ENCODE data around the gene MAST3. TPM values are rescaled to one million over a fixed set of nuclear protein-coding genes. Genes with fewer than 3 reads are reported as not detected.

MAST3 gene
- total and polyA plus RNA-seq, 2 of the 13 experiments (the other 11 are each of a cell fraction or from before 2014, with no cell fraction given), result 4.1 to 4.6 TPM

GRCh38 chr19:18153556-18154134 is 56.1 kb downstream of the MAST3 start (continued):
- TF ChIP-seq REXO4 (CRISPR knock-in tag; IDR thresholded peaks at IDR 0.05; ENCODE audit: borderline replicate concordance) (no peak), MTF2 (CRISPR knock-in tag; IDR thresholded peaks at IDR 0.05; ENCODE audit: borderline replicate concordance) (no peak), ZNF605 (CRISPR knock-in tag; IDR thresholded peaks at IDR 0.05) (0 out of 2 replicates have a peak, but pooled peaks have one; percentile 18), HOXA3 (CRISPR knock-in tag; IDR thresholded peaks at IDR 0.05) (no peak), FOXP1 (IDR thresholded peaks at IDR 0.05) (no peak), FOXP1 (CRISPR knock-in tag; IDR thresholded peaks at IDR 0.05) (no peak), ZNF792 (CRISPR knock-in tag; IDR thresholded peaks at IDR 0.05) (no peak), ZNF614 (CRISPR knock-in tag; IDR thresholded peaks at IDR 0.05; ENCODE audit: borderline replicate concordance) (no peak), TMF1 (CRISPR knock-in tag; IDR thresholded peaks at IDR 0.05; ENCODE audit: low read depth) (no peak), ZNF678 (CRISPR knock-in tag; IDR thresholded peaks at IDR 0.05) (peak; percentile 36; the same call in 1 of the 2 replicates), PRDM10 (CRISPR knock-in tag; IDR thresholded peaks at IDR 0.05; ENCODE audit: low read depth) (no peak), ZNF577 (CRISPR knock-in tag; IDR thresholded peaks at IDR 0.05; ENCODE audit: borderline replicate concordance, low read depth) (0 out of 2 replicates have a peak, but pooled peaks have one; percentile 28)
- TF ChIP-seq, protein P1, sequence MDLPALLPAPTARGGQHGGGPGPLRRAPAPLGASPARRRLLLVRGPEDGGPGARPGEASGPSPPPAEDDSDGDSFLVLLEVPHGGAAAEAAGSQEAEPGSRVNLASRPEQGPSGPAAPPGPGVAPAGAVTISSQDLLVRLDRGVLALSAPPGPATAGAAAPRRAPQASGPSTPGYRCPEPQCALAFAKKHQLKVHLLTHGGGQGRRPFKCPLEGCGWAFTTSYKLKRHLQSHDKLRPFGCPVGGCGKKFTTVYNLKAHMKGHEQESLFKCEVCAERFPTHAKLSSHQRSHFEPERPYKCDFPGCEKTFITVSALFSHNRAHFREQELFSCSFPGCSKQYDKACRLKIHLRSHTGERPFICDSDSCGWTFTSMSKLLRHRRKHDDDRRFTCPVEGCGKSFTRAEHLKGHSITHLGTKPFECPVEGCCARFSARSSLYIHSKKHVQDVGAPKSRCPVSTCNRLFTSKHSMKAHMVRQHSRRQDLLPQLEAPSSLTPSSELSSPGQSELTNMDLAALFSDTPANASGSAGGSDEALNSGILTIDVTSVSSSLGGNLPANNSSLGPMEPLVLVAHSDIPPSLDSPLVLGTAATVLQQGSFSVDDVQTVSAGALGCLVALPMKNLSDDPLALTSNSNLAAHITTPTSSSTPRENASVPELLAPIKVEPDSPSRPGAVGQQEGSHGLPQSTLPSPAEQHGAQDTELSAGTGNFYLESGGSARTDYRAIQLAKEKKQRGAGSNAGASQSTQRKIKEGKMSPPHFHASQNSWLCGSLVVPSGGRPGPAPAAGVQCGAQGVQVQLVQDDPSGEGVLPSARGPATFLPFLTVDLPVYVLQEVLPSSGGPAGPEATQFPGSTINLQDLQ (CRISPR knock-in tag; IDR thresholded peaks at IDR 0.05), result 0 out of 2 replicates have a peak, but pooled peaks have one; percentile 43
- TF ChIP-seq, protein P2, sequence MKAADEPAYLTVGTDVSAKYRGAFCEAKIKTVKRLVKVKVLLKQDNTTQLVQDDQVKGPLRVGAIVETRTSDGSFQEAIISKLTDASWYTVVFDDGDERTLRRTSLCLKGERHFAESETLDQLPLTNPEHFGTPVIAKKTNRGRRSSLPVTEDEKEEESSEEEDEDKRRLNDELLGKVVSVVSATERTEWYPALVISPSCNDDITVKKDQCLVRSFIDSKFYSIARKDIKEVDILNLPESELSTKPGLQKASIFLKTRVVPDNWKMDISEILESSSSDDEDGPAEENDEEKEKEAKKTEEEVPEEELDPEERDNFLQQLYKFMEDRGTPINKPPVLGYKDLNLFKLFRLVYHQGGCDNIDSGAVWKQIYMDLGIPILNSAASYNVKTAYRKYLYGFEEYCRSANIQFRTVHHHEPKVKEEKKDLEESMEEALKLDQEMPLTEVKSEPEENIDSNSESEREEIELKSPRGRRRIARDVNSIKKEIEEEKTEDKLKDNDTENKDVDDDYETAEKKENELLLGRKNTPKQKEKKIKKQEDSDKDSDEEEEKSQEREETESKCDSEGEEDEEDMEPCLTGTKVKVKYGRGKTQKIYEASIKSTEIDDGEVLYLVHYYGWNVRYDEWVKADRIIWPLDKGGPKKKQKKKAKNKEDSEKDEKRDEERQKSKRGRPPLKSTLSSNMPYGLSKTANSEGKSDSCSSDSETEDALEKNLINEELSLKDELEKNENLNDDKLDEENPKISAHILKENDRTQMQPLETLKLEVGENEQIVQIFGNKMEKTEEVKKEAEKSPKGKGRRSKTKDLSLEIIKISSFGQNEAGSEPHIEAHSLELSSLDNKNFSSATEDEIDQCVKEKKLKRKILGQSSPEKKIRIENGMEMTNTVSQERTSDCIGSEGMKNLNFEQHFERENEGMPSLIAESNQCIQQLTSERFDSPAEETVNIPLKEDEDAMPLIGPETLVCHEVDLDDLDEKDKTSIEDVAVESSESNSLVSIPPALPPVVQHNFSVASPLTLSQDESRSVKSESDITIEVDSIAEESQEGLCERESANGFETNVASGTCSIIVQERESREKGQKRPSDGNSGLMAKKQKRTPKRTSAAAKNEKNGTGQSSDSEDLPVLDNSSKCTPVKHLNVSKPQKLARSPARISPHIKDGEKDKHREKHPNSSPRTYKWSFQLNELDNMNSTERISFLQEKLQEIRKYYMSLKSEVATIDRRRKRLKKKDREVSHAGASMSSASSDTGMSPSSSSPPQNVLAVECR (CRISPR knock-in tag; IDR thresholded peaks at IDR 0.05; ENCODE audit: borderline replicate concordance), result peak; percentile 1; the same call in 1 of the 2 replicates
- TF ChIP-seq, protein P3, sequence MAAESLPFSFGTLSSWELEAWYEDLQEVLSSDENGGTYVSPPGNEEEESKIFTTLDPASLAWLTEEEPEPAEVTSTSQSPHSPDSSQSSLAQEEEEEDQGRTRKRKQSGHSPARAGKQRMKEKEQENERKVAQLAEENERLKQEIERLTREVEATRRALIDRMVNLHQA (CRISPR knock-in tag; IDR thresholded peaks at IDR 0.05), result no peak
- TF ChIP-seq, protein P4, sequence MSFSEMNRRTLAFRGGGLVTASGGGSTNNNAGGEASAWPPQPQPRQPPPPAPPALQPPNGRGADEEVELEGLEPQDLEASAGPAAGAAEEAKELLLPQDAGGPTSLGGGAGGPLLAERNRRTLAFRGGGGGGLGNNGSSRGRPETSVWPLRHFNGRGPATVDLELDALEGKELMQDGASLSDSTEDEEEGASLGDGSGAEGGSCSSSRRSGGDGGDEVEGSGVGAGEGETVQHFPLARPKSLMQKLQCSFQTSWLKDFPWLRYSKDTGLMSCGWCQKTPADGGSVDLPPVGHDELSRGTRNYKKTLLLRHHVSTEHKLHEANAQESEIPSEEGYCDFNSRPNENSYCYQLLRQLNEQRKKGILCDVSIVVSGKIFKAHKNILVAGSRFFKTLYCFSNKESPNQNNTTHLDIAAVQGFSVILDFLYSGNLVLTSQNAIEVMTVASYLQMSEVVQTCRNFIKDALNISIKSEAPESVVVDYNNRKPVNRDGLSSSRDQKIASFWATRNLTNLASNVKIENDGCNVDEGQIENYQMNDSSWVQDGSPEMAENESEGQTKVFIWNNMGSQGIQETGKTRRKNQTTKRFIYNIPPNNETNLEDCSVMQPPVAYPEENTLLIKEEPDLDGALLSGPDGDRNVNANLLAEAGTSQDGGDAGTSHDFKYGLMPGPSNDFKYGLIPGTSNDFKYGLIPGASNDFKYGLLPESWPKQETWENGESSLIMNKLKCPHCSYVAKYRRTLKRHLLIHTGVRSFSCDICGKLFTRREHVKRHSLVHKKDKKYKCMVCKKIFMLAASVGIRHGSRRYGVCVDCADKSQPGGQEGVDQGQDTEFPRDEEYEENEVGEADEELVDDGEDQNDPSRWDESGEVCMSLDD (CRISPR knock-in tag; IDR thresholded peaks at IDR 0.05; ENCODE audit: borderline replicate concordance), result peak; percentile 42; the same call in 1 of the 2 replicates

Measured in HepG2 (cell line).